Measurements from ENCODE around the gene ACOT7.

The ACOT7 gene

GRCh38 chr1:6270401-6270800 is 123.2 kb downstream of the ACOT7 start:
- no peak for DNase-seq (ENCODE audit: low read depth in 1 of 2, low spot score in 1 of 2)

GRCh38 chr1:6269720-6270400 is 123.7 kb downstream of the ACOT7 start:
- DNase-seq (ENCODE audit: low read depth in 1 of 2, low spot score in 1 of 2) = no peak

GRCh38 chr1:6269296-6269695 is 124.3 kb downstream of the ACOT7 start:
- no peak for DNase-seq (ENCODE audit: low read depth in 1 of 2, low spot score in 1 of 2)

- DNase-seq (ENCODE audit: low read depth in 1 of 2, low spot score in 1 of 2) = no peak
These were observed 125.2 kb downstream of the ACOT7 start for GRCh38 chr1:6268415-6268814.

GRCh38 chr1:6267686-6268322 is 125.8 kb downstream of the ACOT7 start:
- no peak for DNase-seq (ENCODE audit: low read depth in 1 of 2, low spot score in 1 of 2)

GRCh38 chr1:6266641-6267040 is 126.9 kb downstream of the ACOT7 start:
- no peak for DNase-seq (ENCODE audit: low read depth in 1 of 2, low spot score in 1 of 2)

- DNase-seq (ENCODE audit: low read depth in 1 of 2, low spot score in 1 of 2) = no peak
These were observed 128.4 kb downstream of the ACOT7 start for GRCh38 chr1:6265151-6265550.

- no peak for DNase-seq (ENCODE audit: low read depth in 1 of 2, low spot score in 1 of 2)
These were observed 129.9 kb downstream of the ACOT7 start for GRCh38 chr1:6263716-6264115.

GRCh38 chr1:6262555-6263420 is 130.8 kb downstream of the ACOT7 start:
- no peak for DNase-seq (ENCODE audit: low read depth in 1 of 2, low spot score in 1 of 2)

GRCh38 chr1:6261615-6261995 is 132.0 kb downstream of the ACOT7 start:
- no peak for DNase-seq (ENCODE audit: low read depth in 1 of 2, low spot score in 1 of 2)

GRCh38 chr1:6260961-6261614 is 132.5 kb downstream of the ACOT7 start, which contains the start of gene GPR153:
Gene GPR153, minus strand, starts transcription at chr1:6261098. Its CDS starts 6,193 bp downstream, at chr1:6254905.
- peak in 1 of 2 donors; percentile 22 for DNase-seq (ENCODE audit: low read depth in 1 of 2, low spot score in 1 of 2)

GRCh38 chr1:6260433-6260934 is 133.1 kb downstream of the ACOT7 start:
- no peak for DNase-seq (ENCODE audit: low read depth in 1 of 2, low spot score in 1 of 2)

- DNase-seq (ENCODE audit: low read depth in 1 of 2, low spot score in 1 of 2) = peak; percentile 40 to 50
These were observed 133.8 kb downstream of the ACOT7 start for GRCh38 chr1:6259491-6260362.

GRCh38 chr1:6258675-6259074 is 134.9 kb downstream of the ACOT7 start:
- no peak for DNase-seq (ENCODE audit: low read depth in 1 of 2, low spot score in 1 of 2)

GRCh38 chr1:6257541-6258069 is 136.0 kb downstream of the ACOT7 start:
- DNase-seq (ENCODE audit: low read depth in 1 of 2, low spot score in 1 of 2) = no peak

GRCh38 chr1:6256645-6257044 is 136.9 kb downstream of the ACOT7 start:
- no peak for DNase-seq (ENCODE audit: low read depth in 1 of 2, low spot score in 1 of 2)

GRCh38 chr1:6254691-6255090 is 138.9 kb downstream of the ACOT7 start:
- DNase-seq (ENCODE audit: low read depth in 1 of 2, low spot score in 1 of 2) = no peak

GRCh38 chr1:6253380-6253779 is 140.2 kb downstream of the ACOT7 start:
- DNase-seq (ENCODE audit: low read depth in 1 of 2, low spot score in 1 of 2) = no peak

- DNase-seq (ENCODE audit: low read depth in 1 of 2, low spot score in 1 of 2) = no peak
These were observed 141.2 kb downstream of the ACOT7 start for GRCh38 chr1:6252374-6252710.

All from activated T-helper 1 cell treated with anti-CD3 and anti-CD28 coated beads, Interleukin-2, amount 50 U/mL, for 16 hours (primary cell).